OCI-LY7 (cell line): ENCODE results near the gene PLCB1.

ENCODE experiments used
- EZH2phosphoT487 ChIP-seq: fragments of 200-600 bp; sonication (generic); IDR thresholded peaks from 2 replicates; pipeline ENCODE4 v1.6.1; 2018; ENCODE audit warnings: low read depth, borderline replicate concordance, mild to moderate bottlenecking, mixed run types, antibody characterized with exemption, low read length, moderate library complexity, mixed read lengths
- TF ChIP-seq, protein P1 (sequence below): fragments of 200-600 bp; sonication (generic); conservative IDR thresholded peaks from 2 replicates; pipeline ENCODE4 v1.5.1; 2014; ENCODE audit warnings: mild to moderate bottlenecking, antibody characterized with exemption, low read length, moderate library complexity, mixed read lengths

GRCh38 chr20:8250539-8251200 lies 118.6 kb downstream of the PLCB1 start:
- TF ChIP-seq, protein P1, sequence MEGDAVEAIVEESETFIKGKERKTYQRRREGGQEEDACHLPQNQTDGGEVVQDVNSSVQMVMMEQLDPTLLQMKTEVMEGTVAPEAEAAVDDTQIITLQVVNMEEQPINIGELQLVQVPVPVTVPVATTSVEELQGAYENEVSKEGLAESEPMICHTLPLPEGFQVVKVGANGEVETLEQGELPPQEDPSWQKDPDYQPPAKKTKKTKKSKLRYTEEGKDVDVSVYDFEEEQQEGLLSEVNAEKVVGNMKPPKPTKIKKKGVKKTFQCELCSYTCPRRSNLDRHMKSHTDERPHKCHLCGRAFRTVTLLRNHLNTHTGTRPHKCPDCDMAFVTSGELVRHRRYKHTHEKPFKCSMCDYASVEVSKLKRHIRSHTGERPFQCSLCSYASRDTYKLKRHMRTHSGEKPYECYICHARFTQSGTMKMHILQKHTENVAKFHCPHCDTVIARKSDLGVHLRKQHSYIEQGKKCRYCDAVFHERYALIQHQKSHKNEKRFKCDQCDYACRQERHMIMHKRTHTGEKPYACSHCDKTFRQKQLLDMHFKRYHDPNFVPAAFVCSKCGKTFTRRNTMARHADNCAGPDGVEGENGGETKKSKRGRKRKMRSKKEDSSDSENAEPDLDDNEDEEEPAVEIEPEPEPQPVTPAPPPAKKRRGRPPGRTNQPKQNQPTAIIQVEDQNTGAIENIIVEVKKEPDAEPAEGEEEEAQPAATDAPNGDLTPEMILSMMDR, result no peak
- TF ChIP-seq EZH2phosphoT487, result no peak
